Gastroesophageal sphincter (tissue), 4 donors: ENCODE data around the gene KRTAP19-1. TPM values are rescaled to one million over a fixed set of nuclear protein-coding genes. Genes with fewer than 3 reads are reported as not detected.
"Not testable (repeated sequence)": the region's sequence is repeated elsewhere in the genome, so short reads cannot be mapped to it uniquely, and the experiment has no call there.

Experiments used
- ATAC-seq: fragments of 150-250 bp; one replicate; pipeline ENCODE4 v1.9.1; 2016; ENCODE audit warnings: mild to moderate bottlenecking, moderate library complexity
- H3K27ac ChIP-seq, 4 donors: fragments of 200-600 bp; sonication (generic) in 3 of 4; 1 replicate in 3 of 4; 2 replicates in 1 of 4; pipeline ENCODE4 v1.5.1; 2016 to 2019
- H3K27me3 ChIP-seq: fragments of 200-600 bp; sonication (generic); one replicate; pipeline ENCODE4 v1.5.1; 2019
- H3K36me3 ChIP-seq, 2 donors: fragments of 200-600 bp; sonication (generic); one replicate each; pipeline ENCODE4 v1.5.1; 2019; ENCODE audit warnings: control low read depth in 1 of 2
- H3K4me1 ChIP-seq, 3 donors: fragments of 200-600 bp; sonication (generic); 1 replicate in 2 of 3; 2 replicates in 1 of 3; pipeline ENCODE4 v1.5.1; 2016 to 2019; ENCODE audit warnings: control low read depth in 2 of 3
- H3K4me3 ChIP-seq, 2 donors: fragments of 200-600 bp; sonication (generic); one replicate each; pipeline ENCODE4 v1.5.1; 2019; ENCODE audit warnings: mild to moderate bottlenecking in 1 of 2, moderate library complexity in 1 of 2
- H3K9me3 ChIP-seq, 3 donors: fragments of 200-600 bp; sonication (generic); one replicate each; pipeline ENCODE4 v1.5.1; 2017 to 2019; ENCODE audit warnings: control low read depth in 2 of 3
- EP300 ChIP-seq: sonication (generic); formaldehyde crosslinking; IDR thresholded peaks from one replicate; pipeline ENCODE4 v1.6.1; 2017; ENCODE audit warnings: antibody characterized with exemption, mild to moderate bottlenecking
- POLR2A ChIP-seq, 2 donors: fragments of 450-650 bp; IDR thresholded peaks; one replicate each; pipeline ENCODE4 v1.6.1; 2017; ENCODE audit warnings: antibody characterized with exemption in 2 of 2, mild to moderate bottlenecking in 2 of 2, moderate library complexity in 1 of 2
- POLR2AphosphoS5 ChIP-seq: sonication (generic); formaldehyde crosslinking; IDR thresholded peaks from one replicate; pipeline ENCODE4 v1.6.1; 2017; ENCODE audit warnings: antibody characterized with exemption
- WGBS, 2 donors: methylation state at CpG; one replicate each; pipeline ENCODE4 v1.1.5; 2018; ENCODE audit warnings: low coverage in 1 of 2; 5-methylcytosine and 5-hydroxymethylcytosine counted together
- total RNA-seq, 4 donors: library from RNA; depleted of rRNA; stranded (reverse); fragments of >200 nt; gene quantifications; one replicate each; pipeline ENCODE4 v1.1.0, GENCODE V29; 2016
- TF ChIP-seq, protein P1 (sequence below), 4 experiments: fragments of 200-600 bp in 2 of 4; fragments of 450-650 bp in 2 of 4; sonication (generic) in 1 of 4; IDR thresholded peaks; one replicate each; pipeline ENCODE4 v1.5.1; 2017 to 2019; ENCODE audit warnings: antibody characterized with exemption in 4 of 4, mild to moderate bottlenecking in 2 of 4, moderate library complexity in 2 of 4

The KRTAP19-1 gene
- total RNA-seq = not detected

DNA sequence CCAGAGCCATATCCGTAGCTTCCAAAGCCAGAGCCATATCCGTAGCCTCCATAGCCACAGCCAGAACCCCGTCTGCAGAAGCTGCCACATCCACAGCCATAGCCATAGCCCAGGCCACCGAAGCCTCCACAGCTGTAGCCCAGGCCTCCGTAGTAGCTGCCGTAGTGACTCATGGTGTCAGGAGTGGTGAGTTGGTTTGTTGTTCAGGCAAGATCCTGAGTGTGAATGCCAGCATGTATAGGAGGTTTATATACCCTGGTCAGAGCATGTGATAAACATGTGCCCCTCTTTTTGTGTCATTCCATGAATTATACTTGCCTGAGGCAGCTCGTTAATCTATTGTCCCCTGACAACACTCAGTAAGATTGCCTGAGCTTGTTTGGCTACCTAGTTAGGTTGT lies at the start of gene KRTAP19-1:
Gene KRTAP19-1, minus strand, starts transcription at position 223 of the 400 bp plus-strand sequence. Its CDS starts 50 bp downstream, at position 173.
- H3K27ac ChIP-seq = no peak within 1 kb of the TSS
- no peak for ATAC-seq

DNA sequence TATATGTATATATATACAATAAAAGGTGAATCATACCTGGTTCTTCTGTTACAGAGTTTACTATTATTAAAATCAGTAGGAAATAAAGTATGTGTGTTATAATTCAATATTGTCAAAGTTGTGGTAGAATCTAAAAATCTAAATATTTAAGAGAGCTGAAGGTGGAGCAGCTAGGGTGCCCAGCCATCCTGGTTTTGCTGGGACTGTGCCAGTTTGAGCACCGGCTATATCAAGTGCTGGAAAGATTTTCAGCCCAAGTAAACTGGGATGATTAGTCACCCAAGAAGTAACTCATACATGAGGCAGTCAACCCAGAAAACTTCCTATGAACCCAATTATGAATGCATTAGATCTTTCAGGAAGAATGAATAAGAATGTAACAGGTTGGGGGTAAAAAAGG lies 38.7 kb upstream of the KRTAP19-1 start:
- no peak overlapping the region for H3K4me3 ChIP-seq
- no peaks in the 10 kb centered on the region for H3K4me1 ChIP-seq
- no peak for ATAC-seq
- no peak for TF ChIP-seq POLR2A (IDR thresholded peaks at IDR 0.05)
- H3K27ac ChIP-seq = no peak overlapping the region
- H3K9me3 ChIP-seq = no peaks in the 10 kb centered on the region
- WGBS, 2 donors = 90% methylated on average over 1 of the region's 1 CpG; no CpG with 5 or more reads in 1 of the 2 donors
- H3K36me3 ChIP-seq = no peaks in the 10 kb centered on the region
- H3K27me3 ChIP-seq = no peaks in the 10 kb centered on the region

More for the DNA sequence above, at the start of gene KRTAP19-1:
- Histone ChIP-seq H3K9me3 (no peaks in the 10 kb centered on the region), H3K36me3 (no peaks in the 10 kb centered on the region), H3K4me3 (no peak within 1 kb of the TSS), H3K4me1 (no peaks in the 10 kb centered on the region), H3K27me3 (no peaks in the 10 kb centered on the region)
- WGBS, 2 donors = 73 to 86% methylated on average over 1 to 4 of the region's 7 CpGs
- TF ChIP-seq EP300 = no peak

DNA sequence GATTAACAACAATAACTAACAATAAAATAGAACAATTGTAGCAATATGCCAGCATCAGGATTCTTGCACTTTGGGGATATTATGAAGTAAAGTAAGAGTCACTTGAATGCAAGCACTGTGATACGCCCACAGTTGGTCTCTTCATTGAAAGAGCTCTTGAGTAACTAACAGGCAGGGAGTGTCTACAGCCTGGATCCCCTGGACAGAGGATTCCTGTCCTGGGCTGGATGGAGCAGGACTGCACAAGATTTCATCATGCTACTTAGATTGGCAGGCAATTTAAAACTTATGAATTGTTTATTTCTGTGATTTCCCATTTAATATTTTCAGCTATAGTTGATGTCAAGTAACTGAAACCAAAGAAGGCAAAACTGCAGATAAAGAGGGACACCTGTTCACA lies 35.5 kb upstream of the KRTAP19-1 start:
- Histone ChIP-seq H3K36me3 (no peaks in the 10 kb centered on the region), H3K27me3 (no peaks in the 10 kb centered on the region), H3K9me3 (no peaks in the 10 kb centered on the region), H3K27ac (no peak overlapping the region), H3K4me3 (no peak overlapping the region), H3K4me1 (no peaks in the 10 kb centered on the region)
- no peak for ATAC-seq
- no peak for TF ChIP-seq EP300
- TF ChIP-seq POLR2A (IDR thresholded peaks at IDR 0.05) = no peak
- TF ChIP-seq, protein P1, sequence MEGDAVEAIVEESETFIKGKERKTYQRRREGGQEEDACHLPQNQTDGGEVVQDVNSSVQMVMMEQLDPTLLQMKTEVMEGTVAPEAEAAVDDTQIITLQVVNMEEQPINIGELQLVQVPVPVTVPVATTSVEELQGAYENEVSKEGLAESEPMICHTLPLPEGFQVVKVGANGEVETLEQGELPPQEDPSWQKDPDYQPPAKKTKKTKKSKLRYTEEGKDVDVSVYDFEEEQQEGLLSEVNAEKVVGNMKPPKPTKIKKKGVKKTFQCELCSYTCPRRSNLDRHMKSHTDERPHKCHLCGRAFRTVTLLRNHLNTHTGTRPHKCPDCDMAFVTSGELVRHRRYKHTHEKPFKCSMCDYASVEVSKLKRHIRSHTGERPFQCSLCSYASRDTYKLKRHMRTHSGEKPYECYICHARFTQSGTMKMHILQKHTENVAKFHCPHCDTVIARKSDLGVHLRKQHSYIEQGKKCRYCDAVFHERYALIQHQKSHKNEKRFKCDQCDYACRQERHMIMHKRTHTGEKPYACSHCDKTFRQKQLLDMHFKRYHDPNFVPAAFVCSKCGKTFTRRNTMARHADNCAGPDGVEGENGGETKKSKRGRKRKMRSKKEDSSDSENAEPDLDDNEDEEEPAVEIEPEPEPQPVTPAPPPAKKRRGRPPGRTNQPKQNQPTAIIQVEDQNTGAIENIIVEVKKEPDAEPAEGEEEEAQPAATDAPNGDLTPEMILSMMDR (IDR thresholded peaks at IDR 0.05) = no peak
- no peak for TF ChIP-seq POLR2AphosphoS5
- WGBS, 2 donors = 60% methylated on average over 1 of the region's 1 CpG; no CpG with 5 or more reads in 1 of the 2 donors

DNA sequence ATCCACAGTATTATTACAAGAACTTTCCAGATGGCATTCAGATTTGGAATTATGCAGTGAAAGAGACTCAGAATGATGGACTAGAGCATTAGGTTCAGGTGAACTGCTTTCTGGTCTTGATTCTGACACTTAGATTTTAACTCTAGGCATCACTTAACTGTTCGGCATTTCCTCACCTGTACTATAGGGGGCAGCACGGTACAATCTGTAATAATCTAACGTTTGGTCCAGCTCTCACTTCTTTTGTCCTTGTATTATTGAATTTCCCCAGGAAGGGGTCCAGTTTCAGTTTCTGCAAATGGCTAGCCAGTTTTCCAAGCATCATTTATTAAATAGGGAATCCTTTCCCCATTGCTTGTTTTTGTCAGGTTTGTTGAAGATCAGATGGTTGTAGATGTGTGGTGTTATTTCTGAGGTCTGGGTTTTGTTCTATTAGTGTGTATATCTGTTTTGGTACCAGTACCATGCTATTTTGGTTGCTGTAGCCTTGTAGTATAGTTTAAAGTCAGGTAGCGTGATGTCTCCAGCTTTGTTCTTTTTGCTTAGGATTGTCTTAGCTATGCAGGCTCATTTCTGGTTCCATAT lies 25.5 kb upstream of the KRTAP19-1 start:
- H3K4me1 ChIP-seq, ATAC-seq, H3K36me3 ChIP-seq, H3K27me3 ChIP-seq, H3K9me3 ChIP-seq, H3K27ac ChIP-seq, H3K4me3 ChIP-seq: not testable (repeated sequence)
- 25 to 35% methylated on average over 4 of the region's 4 CpGs for WGBS, 2 donors

DNA sequence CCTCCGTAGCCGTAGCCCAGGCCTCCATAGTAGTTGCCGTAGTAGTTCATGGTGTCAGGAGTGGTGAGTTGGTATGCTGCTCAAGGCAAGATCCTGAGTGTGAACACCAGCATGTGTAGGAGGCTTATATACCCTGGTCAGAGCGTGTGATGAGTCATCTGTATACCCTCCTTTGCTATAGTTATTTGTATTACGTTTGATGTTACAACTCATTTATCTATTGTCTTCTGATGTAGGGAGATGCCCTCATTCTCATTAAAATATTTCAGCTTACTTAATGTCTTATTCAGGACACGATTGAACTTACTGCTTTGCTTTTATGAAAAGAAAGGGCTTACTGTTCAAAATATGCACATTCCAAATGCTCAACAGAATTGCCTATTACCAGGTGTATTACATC lies 21.9 kb upstream of the KRTAP19-1 start, which contains the start of gene KRTAP19-5:
Gene KRTAP19-5, minus strand, starts transcription at position 101 of the 400 bp plus-strand sequence. Its CDS starts 51 bp downstream, at position 50.
- TF ChIP-seq EP300 = no peak
- no peak for TF ChIP-seq POLR2A (IDR thresholded peaks at IDR 0.05)
- no peak for TF ChIP-seq POLR2AphosphoS5
- TF ChIP-seq, protein P1 (IDR thresholded peaks at IDR 0.05) = no peak
- WGBS, 2 donors = 62 to 70% methylated on average over 3 to 4 of the region's 6 CpGs

DNA sequence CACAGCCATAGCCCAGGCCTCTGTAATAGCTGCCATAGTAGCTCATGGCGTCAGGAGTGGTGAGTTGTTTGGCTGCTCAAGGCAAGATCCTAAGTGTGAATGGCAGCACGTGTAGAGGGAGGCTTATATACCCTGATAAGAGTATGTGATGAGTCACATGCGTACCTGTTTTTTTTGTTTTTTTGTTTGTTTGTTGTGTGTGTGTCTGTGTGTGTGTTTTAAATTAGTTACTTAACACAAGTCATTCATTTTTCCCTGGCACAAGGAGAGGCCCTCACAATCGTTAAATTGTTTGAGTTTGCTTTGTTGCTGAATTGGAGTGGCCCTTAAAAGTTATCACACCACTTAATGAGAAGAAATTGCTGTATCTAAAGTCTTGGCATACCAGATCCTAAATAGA lies 16.9 kb upstream of the KRTAP19-1 start, which contains the start of gene KRTAP19-4:
Gene KRTAP19-4, minus strand, starts transcription at position 101 of the 400 bp plus-strand sequence. Its CDS starts 55 bp downstream, at position 46.
- H3K4me3 ChIP-seq = no peak within 1 kb of the TSS
- no peaks in the 10 kb centered on the region for H3K27me3 ChIP-seq
- no peak within 1 kb of the TSS for H3K27ac ChIP-seq
- no peak for ATAC-seq
- TF ChIP-seq POLR2A (IDR thresholded peaks at IDR 0.05) (no peak), POLR2AphosphoS5 (no peak), EP300 (no peak)
- TF ChIP-seq, protein P1 (IDR thresholded peaks at IDR 0.05) = no peak
- H3K9me3 ChIP-seq = no peaks in the 10 kb centered on the region
- no peaks in the 10 kb centered on the region for H3K36me3 ChIP-seq
- 67 to 86% methylated on average over 1 to 2 of the region's 4 CpGs for WGBS, 2 donors
- no peaks in the 10 kb centered on the region for H3K4me1 ChIP-seq

More for the DNA sequence above, 21.9 kb upstream of the KRTAP19-1 start, which contains the start of gene KRTAP19-5:
- Histone ChIP-seq H3K4me1 (no peaks in the 10 kb centered on the region), H3K4me3 (no peak within 1 kb of the TSS), H3K27me3 (no peaks in the 10 kb centered on the region), H3K36me3 (no peaks in the 10 kb centered on the region), H3K9me3 (no peaks in the 10 kb centered on the region), H3K27ac (no peak within 1 kb of the TSS)
- no peak for ATAC-seq
